ENCODE results near the gene APH1B. TPM values are rescaled to one million over a fixed set of nuclear protein-coding genes. Genes with fewer than 3 reads are reported as not detected.

Gene APH1B
- total and polyA plus RNA-seq, 4 donors: 2.0 to 10.6 (median 4.6) TPM

GRCh38 chr15:63337046-63337445 is 59.6 kb downstream of the APH1B start:
- Histone ChIP-seq H3K27me3 (ENCODE audit: control insufficient read depth in 4 of 4, insufficient read depth in 4 of 4, low read length in 3 of 4) (no peaks in the 10 kb centered on the region), H3K27ac (ENCODE audit: low read depth in 1 of 2, low read length in 2 of 2) (no peak overlapping the region), H3K9ac (ENCODE audit: low read depth in 1 of 2, low read length in 2 of 2) (no peak overlapping the region), H3K4me1 (ENCODE audit: control insufficient read depth in 4 of 4, insufficient read depth in 4 of 4, low read length in 3 of 4) (peaks cover 0 to 14% (median 8%) of the 10 kb centered on the region in 4 donors), H3K36me3 (ENCODE audit: control insufficient read depth in 4 of 4, insufficient read depth in 3 of 4, low read depth in 1 of 4, low read length in 3 of 4) (no peaks in the 10 kb centered on the region), H3K9me3 (ENCODE audit: control insufficient read depth in 4 of 4, low read length in 3 of 4) (no peaks in the 10 kb centered on the region), H3K4me3 (ENCODE audit: low read depth in 1 of 3, low read length in 3 of 3) (no peak overlapping the region)
- TF ChIP-seq NR2F2 (IDR thresholded peaks at IDR 0.05): no peak
- no peak for TF ChIP-seq RAD21 (IDR thresholded peaks at IDR 0.05)
- no peak for TF ChIP-seq SP1 (IDR thresholded peaks at IDR 0.05)
- TF ChIP-seq ZBTB33 (IDR thresholded peaks at IDR 0.05): no peak
- no peak for TF ChIP-seq CTCF (IDR thresholded peaks at IDR 0.05; ENCODE audit: low read depth, low read length, missing input control)
- TF ChIP-seq, protein P1, sequence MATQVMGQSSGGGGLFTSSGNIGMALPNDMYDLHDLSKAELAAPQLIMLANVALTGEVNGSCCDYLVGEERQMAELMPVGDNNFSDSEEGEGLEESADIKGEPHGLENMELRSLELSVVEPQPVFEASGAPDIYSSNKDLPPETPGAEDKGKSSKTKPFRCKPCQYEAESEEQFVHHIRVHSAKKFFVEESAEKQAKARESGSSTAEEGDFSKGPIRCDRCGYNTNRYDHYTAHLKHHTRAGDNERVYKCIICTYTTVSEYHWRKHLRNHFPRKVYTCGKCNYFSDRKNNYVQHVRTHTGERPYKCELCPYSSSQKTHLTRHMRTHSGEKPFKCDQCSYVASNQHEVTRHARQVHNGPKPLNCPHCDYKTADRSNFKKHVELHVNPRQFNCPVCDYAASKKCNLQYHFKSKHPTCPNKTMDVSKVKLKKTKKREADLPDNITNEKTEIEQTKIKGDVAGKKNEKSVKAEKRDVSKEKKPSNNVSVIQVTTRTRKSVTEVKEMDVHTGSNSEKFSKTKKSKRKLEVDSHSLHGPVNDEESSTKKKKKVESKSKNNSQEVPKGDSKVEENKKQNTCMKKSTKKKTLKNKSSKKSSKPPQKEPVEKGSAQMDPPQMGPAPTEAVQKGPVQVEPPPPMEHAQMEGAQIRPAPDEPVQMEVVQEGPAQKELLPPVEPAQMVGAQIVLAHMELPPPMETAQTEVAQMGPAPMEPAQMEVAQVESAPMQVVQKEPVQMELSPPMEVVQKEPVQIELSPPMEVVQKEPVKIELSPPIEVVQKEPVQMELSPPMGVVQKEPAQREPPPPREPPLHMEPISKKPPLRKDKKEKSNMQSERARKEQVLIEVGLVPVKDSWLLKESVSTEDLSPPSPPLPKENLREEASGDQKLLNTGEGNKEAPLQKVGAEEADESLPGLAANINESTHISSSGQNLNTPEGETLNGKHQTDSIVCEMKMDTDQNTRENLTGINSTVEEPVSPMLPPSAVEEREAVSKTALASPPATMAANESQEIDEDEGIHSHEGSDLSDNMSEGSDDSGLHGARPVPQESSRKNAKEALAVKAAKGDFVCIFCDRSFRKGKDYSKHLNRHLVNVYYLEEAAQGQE (IDR thresholded peaks at IDR 0.05): no peak
- TF ChIP-seq MAX (IDR thresholded peaks at IDR 0.05): no peak
- TF ChIP-seq, protein P2, sequence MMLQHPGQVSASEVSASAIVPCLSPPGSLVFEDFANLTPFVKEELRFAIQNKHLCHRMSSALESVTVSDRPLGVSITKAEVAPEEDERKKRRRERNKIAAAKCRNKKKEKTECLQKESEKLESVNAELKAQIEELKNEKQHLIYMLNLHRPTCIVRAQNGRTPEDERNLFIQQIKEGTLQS (IDR thresholded peaks at IDR 0.05): no peak
- DNase-seq (ENCODE audit: low spot score): no peak
- 95% methylated on average over 4 of the region's 4 CpGs for WGBS

DNA sequence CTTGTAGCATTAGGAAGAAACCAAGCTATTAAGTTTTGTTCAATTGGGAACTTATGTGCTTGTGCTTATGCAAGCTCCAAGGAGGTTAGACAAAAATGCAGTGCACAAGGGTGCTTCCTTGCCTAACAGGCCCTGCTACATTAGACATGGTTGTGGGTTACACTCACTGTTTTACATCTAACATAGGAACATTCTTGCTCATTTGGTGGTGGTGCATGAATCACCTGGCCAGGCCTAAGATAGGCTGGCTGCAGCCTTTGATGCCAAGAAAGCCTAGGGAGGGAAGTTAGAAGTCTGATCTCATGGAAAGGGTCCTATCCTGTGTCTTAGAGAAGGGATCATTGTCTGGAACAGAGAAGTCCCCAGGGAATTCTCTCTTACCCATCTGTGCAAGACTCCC is 60.8 kb downstream of the APH1B start:
- TF ChIP-seq RXRA (IDR thresholded peaks at IDR 0.05) (no peak), JUND (IDR thresholded peaks at IDR 0.05) (no peak), HNF4G (IDR thresholded peaks at IDR 0.05) (no peak), MAX (IDR thresholded peaks at IDR 0.05) (no peak), CTCF (IDR thresholded peaks at IDR 0.05; ENCODE audit: low read depth, low read length, missing input control) (no peak), HNF4A (conservative IDR thresholded peaks at IDR 0.05) (no peak), TAF1 (conservative IDR thresholded peaks at IDR 0.05) (no peak), ZBTB33 (IDR thresholded peaks at IDR 0.05) (no peak), RAD21 (IDR thresholded peaks at IDR 0.05) (no peak), FOXA1 (IDR thresholded peaks at IDR 0.05) (no peak)
- TF ChIP-seq, protein P2 (IDR thresholded peaks at IDR 0.05): no peak
- TF ChIP-seq, protein P1 (IDR thresholded peaks at IDR 0.05): no peak
- H3K36me3 ChIP-seq (ENCODE audit: control insufficient read depth in 4 of 4, insufficient read depth in 3 of 4, low read depth in 1 of 4, low read length in 3 of 4): no peaks in the 10 kb centered on the region

More for the DNA sequence above, 60.8 kb downstream of the APH1B start:
- Histone ChIP-seq H3K27me3 (ENCODE audit: control insufficient read depth in 4 of 4, insufficient read depth in 4 of 4, low read length in 3 of 4) (no peaks in the 10 kb centered on the region), H3K4me1 (ENCODE audit: control insufficient read depth in 4 of 4, insufficient read depth in 4 of 4, low read length in 3 of 4) (peaks cover 0 to 14% (median 8%) of the 10 kb centered on the region in 4 donors), H3K4me3 (ENCODE audit: low read depth in 1 of 3, low read length in 3 of 3) (no peak overlapping the region), H3K27ac (ENCODE audit: low read depth in 1 of 2, low read length in 2 of 2) (no peak overlapping the region), H3K9me3 (ENCODE audit: control insufficient read depth in 4 of 4, low read length in 3 of 4) (no peaks in the 10 kb centered on the region), H3K9ac (ENCODE audit: low read depth in 1 of 2, low read length in 2 of 2) (no peak overlapping the region)
- no peak for DNase-seq (ENCODE audit: low spot score)
